HG03565 (cell line): ENCODE data around the gene GAB1.

Experiments used
- ATAC-seq: cut with Tn5 transposase; IDR thresholded peaks from one replicate; pipeline ENCODE4 v1.9.1; 2021; ENCODE audit warnings: mild to moderate bottlenecking, moderate library complexity; ENCODE audit not compliant: unreplicated experiment

The GAB1 gene

GRCh38 chr4:143383005-143383574 lies 46.4 kb downstream of the GAB1 start:
- no peak for ATAC-seq

- no peak for ATAC-seq
Measured at GRCh38 chr4:143384381-143384994, 47.8 kb downstream of the GAB1 start.

GRCh38 chr4:143386812-143387211 lies 50.1 kb downstream of the GAB1 start:
- ATAC-seq, result no peak

- no peak for ATAC-seq
Measured at GRCh38 chr4:143389579-143390195, 53.0 kb downstream of the GAB1 start.

- ATAC-seq, result no peak
Measured at GRCh38 chr4:143390764-143391163, 54.1 kb downstream of the GAB1 start.

- ATAC-seq, result no peak
Measured at GRCh38 chr4:143391261-143391660, 54.6 kb downstream of the GAB1 start.

- ATAC-seq, result no peak
Measured at GRCh38 chr4:143391895-143392294, 55.2 kb downstream of the GAB1 start.

- no peak for ATAC-seq
Measured at GRCh38 chr4:143393195-143393594, 56.5 kb downstream of the GAB1 start.

GRCh38 chr4:143394739-143395453 lies 58.2 kb downstream of the GAB1 start:
- no peak for ATAC-seq

- ATAC-seq, result no peak
Measured at GRCh38 chr4:143396695-143397094, 60.0 kb downstream of the GAB1 start.

GRCh38 chr4:143397335-143397734 lies 60.7 kb downstream of the GAB1 start:
- ATAC-seq, result no peak

- ATAC-seq, result no peak
Measured at GRCh38 chr4:143397887-143398286, 61.2 kb downstream of the GAB1 start.

GRCh38 chr4:143399113-143399949 lies 62.7 kb downstream of the GAB1 start:
- ATAC-seq, result peak; percentile 65

GRCh38 chr4:143400082-143400481 lies 63.4 kb downstream of the GAB1 start:
- no peak for ATAC-seq

- peak; percentile 23 for ATAC-seq
Measured at GRCh38 chr4:143402776-143403552, 66.3 kb downstream of the GAB1 start.

- no peak for ATAC-seq
Measured at GRCh38 chr4:143403553-143403820, 66.8 kb downstream of the GAB1 start.

- ATAC-seq, result peak; percentile 94
Measured at GRCh38 chr4:143404555-143404954, 67.9 kb downstream of the GAB1 start.

GRCh38 chr4:143405075-143405730 lies 68.5 kb downstream of the GAB1 start:
- no peak for ATAC-seq

GRCh38 chr4:143406523-143406922 lies 69.8 kb downstream of the GAB1 start:
- no peak for ATAC-seq

GRCh38 chr4:143407474-143407873 lies 70.8 kb downstream of the GAB1 start:
- no peak for ATAC-seq
